Progenitor cell of endocrine pancreas (in vitro differentiated cells): ENCODE measurements around the gene WDR41. TPM values are rescaled to one million over a fixed set of nuclear protein-coding genes. Genes with fewer than 3 reads are reported as not detected.
A peak's percentile ranks its signal among the peaks of the same experiment; 100 is the strongest.
"Not testable (repeated sequence)": the region's sequence is repeated elsewhere in the genome, so short reads cannot be mapped to it uniquely, and the experiment has no call there.

Source experiments
- DNase-seq: peaks from one replicate; pipeline ENCODE4 v3.0.0; 2021; ENCODE audit warnings: low spot score; ENCODE audit not compliant: unreplicated experiment
- H3K27ac Mint-ChIP-seq: 2 replicates; pipeline ENCODE4 v1.8.0; 2021; ENCODE audit warnings: mild to moderate bottlenecking, moderate library complexity, mixed read lengths
- H3K27me3 Mint-ChIP-seq: 2 replicates; pipeline ENCODE4 v1.8.0; 2021; ENCODE audit warnings: mixed read lengths
- H3K36me3 Mint-ChIP-seq: 2 replicates; pipeline ENCODE4 v1.8.0; 2022; ENCODE audit warnings: mixed read lengths; ENCODE audit not compliant: insufficient read depth
- H3K4me1 Mint-ChIP-seq: 2 replicates; pipeline ENCODE4 v1.8.0; 2021; ENCODE audit warnings: low read depth, mixed read lengths
- H3K4me3 Mint-ChIP-seq: 2 replicates; pipeline ENCODE4 v1.8.0; 2021; ENCODE audit warnings: low read depth, mild to moderate bottlenecking, moderate library complexity, mixed read lengths
- H3K9me3 Mint-ChIP-seq: 2 replicates; pipeline ENCODE4 v1.8.0; 2021; ENCODE audit warnings: low read depth, mixed read lengths
- total RNA-seq: library from RNA; stranded (reverse); gene quantifications from 2 replicates; pipeline ENCODE4 v1.2.1, GENCODE V29; 2021
- TF ChIP-seq, protein P1 (sequence below): fragments of 200-600 bp; sonication (generic); IDR thresholded peaks from one replicate; pipeline ENCODE4 v1.5.0; 2021; ENCODE audit warnings: antibody characterized with exemption, mild to moderate bottlenecking; ENCODE audit not compliant: unreplicated experiment

Gene WDR41
- total RNA-seq, 1 donor from 2014 or later: 56.3 TPM

DNA sequence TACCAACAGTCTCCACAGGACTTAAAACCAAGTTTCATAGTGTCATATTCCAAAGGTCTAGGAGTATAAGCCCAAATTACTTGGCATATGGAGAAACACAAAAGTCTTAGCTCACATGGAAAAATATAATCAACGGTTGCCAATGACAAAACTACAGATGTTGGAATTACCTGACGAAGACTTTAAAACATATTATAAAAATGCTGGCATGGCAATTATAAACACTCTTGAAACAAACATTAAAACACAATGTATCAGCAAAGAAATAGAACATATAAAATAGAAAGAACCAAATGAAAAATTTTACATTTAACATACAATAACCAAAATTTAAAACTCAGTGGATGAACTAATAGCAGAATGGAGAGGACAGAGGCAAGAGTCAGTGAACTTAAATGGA is 7.9 kb upstream of the WDR41 start:
- no peak for DNase-seq
- H3K27ac Mint-ChIP-seq: no peak overlapping the region
- H3K4me1 Mint-ChIP-seq: peaks cover 7% of the 10 kb centered on the region
- TF ChIP-seq, protein P1, sequence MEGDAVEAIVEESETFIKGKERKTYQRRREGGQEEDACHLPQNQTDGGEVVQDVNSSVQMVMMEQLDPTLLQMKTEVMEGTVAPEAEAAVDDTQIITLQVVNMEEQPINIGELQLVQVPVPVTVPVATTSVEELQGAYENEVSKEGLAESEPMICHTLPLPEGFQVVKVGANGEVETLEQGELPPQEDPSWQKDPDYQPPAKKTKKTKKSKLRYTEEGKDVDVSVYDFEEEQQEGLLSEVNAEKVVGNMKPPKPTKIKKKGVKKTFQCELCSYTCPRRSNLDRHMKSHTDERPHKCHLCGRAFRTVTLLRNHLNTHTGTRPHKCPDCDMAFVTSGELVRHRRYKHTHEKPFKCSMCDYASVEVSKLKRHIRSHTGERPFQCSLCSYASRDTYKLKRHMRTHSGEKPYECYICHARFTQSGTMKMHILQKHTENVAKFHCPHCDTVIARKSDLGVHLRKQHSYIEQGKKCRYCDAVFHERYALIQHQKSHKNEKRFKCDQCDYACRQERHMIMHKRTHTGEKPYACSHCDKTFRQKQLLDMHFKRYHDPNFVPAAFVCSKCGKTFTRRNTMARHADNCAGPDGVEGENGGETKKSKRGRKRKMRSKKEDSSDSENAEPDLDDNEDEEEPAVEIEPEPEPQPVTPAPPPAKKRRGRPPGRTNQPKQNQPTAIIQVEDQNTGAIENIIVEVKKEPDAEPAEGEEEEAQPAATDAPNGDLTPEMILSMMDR: no peak
- H3K27me3 Mint-ChIP-seq: peaks cover 13% of the 10 kb centered on the region
- H3K4me3 Mint-ChIP-seq: no peak overlapping the region
- peaks cover 22% of the 10 kb centered on the region for H3K9me3 Mint-ChIP-seq
- H3K36me3 Mint-ChIP-seq: no peaks in the 10 kb centered on the region

DNA sequence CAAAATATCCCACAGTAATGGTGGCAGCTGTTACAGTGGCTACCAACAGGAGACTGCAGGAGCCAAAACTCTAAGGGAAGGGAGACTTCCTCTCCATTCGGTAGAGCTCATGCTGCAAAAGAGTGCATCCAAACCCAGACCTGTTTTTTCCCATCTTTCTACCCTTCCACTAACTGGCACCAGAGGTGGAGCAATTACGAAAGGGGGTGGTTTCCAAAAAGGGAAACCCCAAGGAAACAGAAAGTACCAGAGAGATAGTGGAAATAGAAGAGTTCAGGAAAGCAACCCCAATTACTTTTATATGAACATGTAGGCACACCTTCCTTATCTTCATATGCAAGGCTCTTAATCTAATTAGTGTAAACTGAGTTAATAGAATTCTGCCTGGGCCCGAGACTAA is 7.3 kb upstream of the WDR41 start:
- TF ChIP-seq, protein P1: no peak
- Mint-ChIP-seq H3K36me3 (no peaks in the 10 kb centered on the region), H3K4me3 (no peak overlapping the region), H3K9me3 (peaks cover 19% of the 10 kb centered on the region), H3K27ac (no peak overlapping the region), H3K27me3 (peaks cover 16% of the 10 kb centered on the region), H3K4me1 (peaks cover 7% of the 10 kb centered on the region)
- DNase-seq: no peak

DNA sequence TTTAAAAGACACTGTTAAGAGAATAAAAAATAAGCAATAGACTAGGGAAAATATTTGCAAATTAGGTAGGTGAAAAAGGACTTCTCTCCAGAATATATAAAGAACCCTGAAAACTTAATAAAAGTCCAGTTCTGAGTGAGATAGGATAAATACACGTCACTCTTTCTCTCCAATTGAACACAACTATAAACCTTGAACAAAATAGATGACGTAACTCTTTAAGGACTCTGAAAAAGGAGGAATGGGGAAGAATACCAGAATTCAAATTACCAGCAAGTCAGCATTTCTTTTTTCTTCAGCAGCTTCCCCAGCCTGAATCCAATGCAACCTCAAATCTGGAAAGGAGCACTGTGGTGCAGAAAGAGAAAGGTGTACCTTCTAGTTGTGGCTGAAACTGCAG is 6.8 kb upstream of the WDR41 start:
- peaks cover 17% of the 10 kb centered on the region for H3K27me3 Mint-ChIP-seq
- no peak overlapping the region for H3K27ac Mint-ChIP-seq
- H3K9me3 Mint-ChIP-seq: peaks cover 17% of the 10 kb centered on the region
- H3K4me3 Mint-ChIP-seq: no peak overlapping the region
- TF ChIP-seq, protein P1: no peak
- peaks cover 7% of the 10 kb centered on the region for H3K4me1 Mint-ChIP-seq
- H3K36me3 Mint-ChIP-seq: no peaks in the 10 kb centered on the region
- no peak for DNase-seq

DNA sequence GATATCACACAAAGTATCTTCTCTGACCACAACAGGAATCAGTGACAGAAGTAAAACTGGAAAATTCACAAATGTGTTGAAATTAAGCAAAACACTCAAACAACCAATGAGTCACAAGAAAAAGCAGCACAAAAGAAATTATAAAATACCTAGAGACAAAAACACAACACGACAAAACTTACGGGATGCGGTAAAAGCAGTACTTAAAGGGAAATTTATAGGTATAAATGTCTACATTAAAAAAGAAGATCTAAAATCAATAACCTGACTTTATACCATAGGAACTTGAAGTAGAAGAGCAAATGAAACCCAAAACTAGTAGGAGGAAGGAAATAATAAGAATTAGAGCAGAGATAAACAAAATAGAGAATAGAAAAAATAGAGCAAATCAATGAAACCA is 2.8 kb upstream of the WDR41 start:
- H3K9me3 Mint-ChIP-seq: no peaks in the 10 kb centered on the region
- peaks cover 24% of the 10 kb centered on the region for H3K27me3 Mint-ChIP-seq
- H3K4me1 Mint-ChIP-seq: peaks cover 13% of the 10 kb centered on the region
- H3K36me3 Mint-ChIP-seq: no peaks in the 10 kb centered on the region
- DNase-seq: no peak
- no peak overlapping the region for H3K27ac Mint-ChIP-seq
- TF ChIP-seq, protein P1: no peak
- no peak overlapping the region for H3K4me3 Mint-ChIP-seq

DNA sequence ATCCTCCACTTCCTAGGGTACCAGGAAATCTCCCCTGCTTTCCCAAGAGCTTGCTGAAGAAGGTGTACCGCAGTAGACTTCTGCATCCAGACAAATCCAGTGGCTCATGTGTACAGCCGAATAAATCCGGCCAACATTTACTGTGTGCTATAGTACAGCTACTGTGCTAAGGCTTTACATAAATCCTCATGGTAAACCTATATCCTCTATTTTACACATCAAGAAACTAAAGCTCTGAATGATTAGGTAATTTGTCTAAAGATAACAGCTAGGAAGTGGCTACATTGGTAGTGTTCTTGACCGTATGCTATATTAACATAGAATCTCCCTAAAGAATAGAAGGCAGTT is 511 bp upstream of the WDR41 start:
- Mint-ChIP-seq H3K9me3 (no peaks in the 10 kb centered on the region), H3K4me1 (peaks cover 8% of the 10 kb centered on the region), H3K4me3 (peak overlapping the region; percentile 84), H3K27me3 (peaks cover 24% of the 10 kb centered on the region), H3K27ac (no peak overlapping the region), H3K36me3 (peaks cover 2% of the 10 kb centered on the region)
- no peak for DNase-seq
- TF ChIP-seq, protein P1: no peak

DNA sequence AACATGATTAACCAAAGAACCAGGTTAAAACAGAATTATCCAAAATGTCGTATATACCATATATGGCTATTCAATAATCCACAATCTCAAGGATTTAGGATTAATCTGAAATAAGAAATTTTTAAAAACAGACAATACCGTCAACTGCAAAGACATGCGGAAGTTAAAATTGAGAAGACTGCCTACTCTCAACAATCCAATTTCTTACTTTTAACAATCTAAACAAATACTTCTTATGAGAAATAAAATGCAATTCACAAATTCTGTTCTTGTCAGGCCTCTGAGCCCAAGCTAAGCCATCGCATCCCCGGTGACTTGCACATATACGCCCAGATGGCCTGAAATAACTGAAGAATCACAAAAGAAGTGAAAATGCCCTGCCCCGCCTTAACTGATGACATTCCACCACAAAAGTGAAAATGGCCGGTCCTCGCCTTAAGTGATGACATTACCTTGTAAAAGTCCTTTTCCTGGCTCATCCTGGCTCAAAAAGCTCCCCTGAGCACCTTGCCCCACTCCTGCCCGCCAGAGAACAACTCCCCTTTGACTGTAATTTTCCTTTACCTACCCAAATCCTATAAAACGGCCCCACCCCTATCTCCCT is 1.3 kb downstream of the WDR41 start:
- H3K9me3 Mint-ChIP-seq, H3K4me1 Mint-ChIP-seq, H3K36me3 Mint-ChIP-seq, DNase-seq: not testable (repeated sequence)
- Mint-ChIP-seq H3K27ac (peak overlapping the region; percentile 96), H3K27me3 (peaks cover 22% of the 10 kb centered on the region), H3K4me3 (peak overlapping the region; percentile 84)
